H1 (cell line): ENCODE data around the gene PLOD1. TPM values are rescaled to one million over a fixed set of nuclear protein-coding genes. Genes with fewer than 3 reads are reported as not detected.
A peak's percentile ranks its signal among the peaks of the same experiment; 100 is the strongest.

Source experiments
- CTCF ChIA-PET: fragments of 300-600 bp; sonication (Branson Sonifier 250); formaldehyde crosslinking; loops from one replicate; lab custom pipeline; 2021; ENCODE audit not compliant: partially characterized antibody; lab: Charles Lee
- POLR2A ChIA-PET: fragments of 300-600 bp; sonication (Branson Sonifier 250); formaldehyde crosslinking; loops from one replicate; lab custom pipeline; 2021; ENCODE audit warnings: inconsistent platforms; ENCODE audit not compliant: partially characterized antibody; lab: Charles Lee
- DNase-seq, 2 experiments: peaks; one replicate each; pipeline versions ENCODE4 v3.0.0 to v3.0.0-alpha.2; 2010 to 2022; ENCODE audit warnings: low spot score in 2 of 2, low read depth in 1 of 2, mixed read lengths in 1 of 2
- FAIRE-seq: peaks from 2 replicates; lab custom pipeline; 2011; peaks lifted over from hg19 to GRCh38; lab: Jason Lieb, UNC
- H2AFZ ChIP-seq: 2 replicates; pipeline ENCODE4 v1.8.1; 2012; ENCODE audit warnings: low read length, inconsistent platforms
- H2AK5ac ChIP-seq: 2 replicates; pipeline ENCODE4 v1.6.1; 2013; ENCODE audit warnings: low read depth, low read length
- H2BK120ac ChIP-seq: replicated peaks from 2 replicates; pipeline ENCODE3; 2013; ENCODE audit warnings: low read depth, low read length, inconsistent platforms
- H2BK12ac ChIP-seq: 2 replicates; pipeline ENCODE4 v1.6.1; 2013; ENCODE audit warnings: low read depth, low read length
- H2BK15ac ChIP-seq: 2 replicates; pipeline ENCODE4 v1.6.1; 2013; ENCODE audit warnings: low read length
- H2BK20ac ChIP-seq: 2 replicates; pipeline ENCODE4 v1.6.1; 2013; ENCODE audit warnings: low read length
- H2BK5ac ChIP-seq: 2 replicates; pipeline ENCODE4 v1.6.1; 2013; ENCODE audit warnings: low read depth, low read length
- H3K14ac ChIP-seq: 2 replicates; pipeline ENCODE4 v1.6.1; 2013; ENCODE audit warnings: inconsistent platforms; ENCODE audit not compliant: insufficient read length
- H3K18ac ChIP-seq: 2 replicates; pipeline ENCODE4 v1.6.1; 2013; ENCODE audit warnings: low read length; ENCODE audit errors: extremely low read depth
- H3K23ac ChIP-seq: 2 replicates; pipeline ENCODE4 v1.6.1; 2013; ENCODE audit warnings: inconsistent platforms; ENCODE audit not compliant: insufficient read length
- H3K23me2 ChIP-seq: 2 replicates; pipeline ENCODE4 v1.6.1; 2013; ENCODE audit warnings: low read depth, low read length
- H3K27ac ChIP-seq: 2 replicates; pipeline ENCODE4 v1.6.1; 2011; ENCODE audit warnings: low read depth, low read length, inconsistent platforms
- H3K27me3 ChIP-seq, 4 experiments: replicated peaks in 1 of 4; 1 replicate in 1 of 4; 2 replicates in 3 of 4; pipeline versions ENCODE4 v1.6.1 to v1.8.1; 2011 to 2013; ENCODE audit warnings: low read length in 3 of 4, mild to moderate bottlenecking in 3 of 4, inconsistent platforms in 2 of 4, mixed read lengths in 2 of 4, moderate library complexity in 1 of 4; ENCODE audit not compliant: control insufficient read depth in 3 of 4, insufficient read depth in 3 of 4; ENCODE audit errors: extremely low read depth in 1 of 4
- H3K36me3 ChIP-seq, 4 experiments: 2 replicates each; pipeline versions ENCODE4 v1.6.1 to v1.8.1; 2011 to 2013; ENCODE audit warnings: mild to moderate bottlenecking in 4 of 4, low read length in 3 of 4, moderate library complexity in 2 of 4, control low read depth in 1 of 4, inconsistent platforms in 1 of 4; ENCODE audit not compliant: insufficient read depth in 4 of 4, control insufficient read depth in 2 of 4
- H3K4ac ChIP-seq: replicated peaks from 2 replicates; pipeline ENCODE3; 2013; ENCODE audit warnings: low read length, low read depth, mixed read lengths, inconsistent platforms; ENCODE audit not compliant: insufficient read length
- H3K4me1 ChIP-seq, 4 experiments: replicated peaks in 1 of 4; 1 replicate in 1 of 4; 2 replicates in 3 of 4; pipeline versions ENCODE4 v1.6.1 to v1.8.1; 2011 to 2013; ENCODE audit warnings: low read length in 3 of 4, inconsistent platforms in 2 of 4, mixed read lengths in 1 of 4; ENCODE audit not compliant: insufficient read depth in 4 of 4, control insufficient read depth in 3 of 4
- H3K4me2 ChIP-seq, 2 experiments: 2 replicates each; pipeline versions ENCODE4 v1.6.1 to v1.8.1; 2011 to 2013; ENCODE audit warnings: low read depth in 2 of 2, low read length in 2 of 2, control low read depth in 1 of 2, inconsistent platforms in 1 of 2, mild to moderate bottlenecking in 1 of 2; ENCODE audit not compliant: insufficient read depth in 1 of 2
- H3K4me3 ChIP-seq, 4 experiments: fragments of 200-600, 300-600 bp in 1 of 4; sonication (generic), shearing (Covaris generic), sonication (Bioruptor Twin) in 1 of 4; 2 replicates each; pipeline versions ENCODE4 v1.5.1 to v1.8.1; 2011 to 2016; ENCODE audit warnings: low read length in 4 of 4, low read depth in 3 of 4, control low read depth in 2 of 4, inconsistent platforms in 2 of 4, mild to moderate bottlenecking in 2 of 4, mixed read lengths in 1 of 4, moderate library complexity in 1 of 4; ENCODE audit not compliant: insufficient read depth in 2 of 4; ENCODE audit errors: extremely low read depth in 1 of 4
- H3K56ac ChIP-seq: replicated peaks from 2 replicates; pipeline ENCODE3; 2013; ENCODE audit warnings: low read depth, mild to moderate bottlenecking, mixed read lengths, low read length, inconsistent platforms; ENCODE audit not compliant: insufficient read length
- H3K79me1 ChIP-seq: 2 replicates; pipeline ENCODE4 v1.6.1; 2013; ENCODE audit warnings: low read depth, low read length, control low read depth
- H3K79me2 ChIP-seq, 2 experiments: 2 replicates each; pipeline versions ENCODE4 v1.6.1 to v1.8.1; 2012 to 2013; ENCODE audit warnings: low read length in 2 of 2, mild to moderate bottlenecking in 2 of 2, inconsistent platforms in 1 of 2; ENCODE audit not compliant: insufficient read depth in 2 of 2, control insufficient read depth in 1 of 2
- H3K9ac ChIP-seq, 4 experiments: replicated peaks in 1 of 4; 1 replicate in 1 of 4; 2 replicates in 3 of 4; pipeline versions ENCODE4 v1.6.1 to v1.8.1; 2011 to 2013; ENCODE audit warnings: low read depth in 3 of 4, low read length in 3 of 4, control low read depth in 2 of 4, mild to moderate bottlenecking in 2 of 4, moderate library complexity in 2 of 4, inconsistent platforms in 1 of 4; ENCODE audit errors: extremely low read depth in 1 of 4
- H3K9me3 ChIP-seq, 2 experiments: 2 replicates each; pipeline versions ENCODE4 v1.6.1 to v1.8.1; 2012 to 2013; ENCODE audit warnings: mild to moderate bottlenecking in 2 of 2, moderate library complexity in 2 of 2, control low read depth in 1 of 2, inconsistent platforms in 1 of 2, low read depth in 1 of 2, low read length in 1 of 2, mixed read lengths in 1 of 2; ENCODE audit not compliant: insufficient read depth in 2 of 2
- H4K20me1 ChIP-seq, 2 experiments: replicated peaks in 1 of 2; 2 replicates each; pipeline versions ENCODE3 to v1.8.1; 2011 to 2013; ENCODE audit warnings: inconsistent platforms in 2 of 2, low read length in 2 of 2, mild to moderate bottlenecking in 1 of 2; ENCODE audit not compliant: insufficient read depth in 2 of 2, control insufficient read depth in 1 of 2
- H4K5ac ChIP-seq: 2 replicates; pipeline ENCODE4 v1.6.1; 2013; ENCODE audit warnings: low read length, low read depth, mixed read lengths, inconsistent platforms; ENCODE audit not compliant: insufficient read length
- H4K8ac ChIP-seq: 2 replicates; pipeline ENCODE4 v1.8.0; 2013; ENCODE audit warnings: mild to moderate bottlenecking, moderate library complexity, low read length, inconsistent platforms; ENCODE audit not compliant: insufficient read depth; ENCODE audit errors: extremely low read depth
- H4K91ac ChIP-seq: replicated peaks from 2 replicates; pipeline ENCODE3; 2013; ENCODE audit warnings: low read length, mixed read lengths, inconsistent platforms; ENCODE audit not compliant: insufficient read length
- ATF2 ChIP-seq: IDR thresholded peaks from 2 replicates; pipeline ENCODE4 v1.6.1; 2012; ENCODE audit warnings: low read length, inconsistent platforms
- CBX5 ChIP-seq: fragments of 300-800, 300-1000 bp; sonication (generic); IDR thresholded peaks from 2 replicates; pipeline ENCODE4 v1.7.1; 2016; ENCODE audit warnings: antibody characterized with exemption, low read length, low read depth
- CEBPB ChIP-seq: IDR thresholded peaks from 2 replicates; pipeline ENCODE4 v1.6.1; 2012; ENCODE audit warnings: low read depth, low read length
- KDM4A ChIP-seq: IDR thresholded peaks from one replicate; pipeline ENCODE4 v1.7.1; 2012; ENCODE audit warnings: low read depth, mild to moderate bottlenecking, moderate library complexity, low read length, inconsistent platforms; ENCODE audit not compliant: severe bottlenecking
- NRF1 ChIP-seq: IDR thresholded peaks from 2 replicates; pipeline ENCODE4 v1.6.1; 2011; ENCODE audit warnings: mild to moderate bottlenecking, low read depth, low read length, improper control_type of control experiment
- RBBP5 ChIP-seq: IDR thresholded peaks from 2 replicates; pipeline ENCODE4 v1.7.1; 2012; ENCODE audit warnings: low read depth, mild to moderate bottlenecking, inconsistent platforms, low read length, moderate library complexity, borderline replicate concordance
- SIRT6 ChIP-seq: IDR thresholded peaks from one replicate; pipeline ENCODE4 v1.7.1; 2012; ENCODE audit warnings: low read length, inconsistent platforms
- WGBS, 2 experiments: shearing (Covaris generic) in 1 of 2; methylation state at CpG; one replicate each; pipeline versions ENCODE4 v1.1.6 to v1.1.7; 2013 to 2015; ENCODE audit warnings: low lambda C conversion rate in 2 of 2, mixed read lengths in 2 of 2, inconsistent platforms in 1 of 2, low coverage in 1 of 2, missing lambda C conversion rate in 1 of 2; ENCODE audit not compliant: insufficient replicate concordance in 2 of 2, insufficient coverage in 1 of 2, insufficient read length in 1 of 2; ENCODE audit errors: extremely low coverage in 1 of 2, missing lambda C conversion rate in 1 of 2; 5-methylcytosine and 5-hydroxymethylcytosine counted together
- polyA plus RNA-seq, 7 experiments: library from polyadenylated mRNA; depleted of rRNA in 3 of 7; stranded (reverse) in 5 of 7; unstranded in 2 of 7; fragments of >200 nt in 5 of 7; fragments of 200-250 nt in 2 of 7; gene quantifications; 1 replicate in 5 of 7; 2 replicates in 1 of 7; 4 replicates in 1 of 7; pipeline versions ENCODE4 v1.2.1 to v1.2.3, GENCODE V29; 2011 to 2013; ENCODE audit warnings: missing spikeins in 2 of 7, mixed read lengths in 2 of 7
- total RNA-seq: library from RNA; stranded (reverse); fragmentation: NEBNext Ultra II Directional; extraction: Animal tissue kit (Norgen Biotek cat#: 25700); gene quantifications from 2 replicates; pipeline ENCODE4 v1.2.1, GENCODE V29; 2021

The PLOD1 gene
- total and polyA plus RNA-seq, 2 of the 8 experiments (the other 6 are each of a cell fraction or from before 2014, with no cell fraction given) = 44.9 to 51.8 TPM

DNA sequence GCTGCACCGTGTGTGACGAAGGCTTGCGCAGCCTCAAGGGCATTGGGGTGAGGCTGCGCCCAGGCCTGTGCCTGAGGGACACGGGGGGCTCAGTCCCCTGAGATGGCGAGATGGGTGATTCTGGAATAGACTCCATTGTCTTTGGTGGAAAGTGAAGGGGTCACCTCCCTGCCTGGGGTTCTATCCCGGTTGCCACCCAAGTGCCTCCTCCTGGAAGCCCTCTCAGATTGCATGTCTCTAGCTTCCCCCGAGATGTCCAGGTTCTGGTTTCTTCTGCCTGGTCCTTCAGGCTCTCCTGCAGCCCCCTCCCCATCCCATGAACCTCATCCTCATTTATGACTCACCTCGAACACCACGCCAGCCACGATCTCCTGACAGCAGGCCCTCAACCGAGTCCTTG is 23.4 kb downstream of the PLOD1 start:
- Histone ChIP-seq H4K20me1 (peaks cover 0 to 2% of the 10 kb centered on the region in 2 experiments), H4K91ac (no peak overlapping the region), H2BK20ac (no peak overlapping the region), H2BK12ac (peak overlapping the region; percentile 9; the same call in 1 of the 2 replicates), H3K4me2 (no peak overlapping the region), H3K4ac (no peak overlapping the region), H3K27ac (no peak overlapping the region), H3K9ac (no peak overlapping the region), H2AFZ (no peak overlapping the region), H4K8ac (no peak overlapping the region), H3K9me3 (no peaks in the 10 kb centered on the region), H3K14ac (no peak overlapping the region), H3K18ac (no peak overlapping the region), H2BK5ac (no peak overlapping the region), H2BK120ac (no peak overlapping the region), H3K23ac (no peak overlapping the region), H3K4me3 (no peak overlapping the region), H2BK15ac (no peak overlapping the region), H3K27me3 (no peaks in the 10 kb centered on the region), H3K56ac (no peak overlapping the region), H3K79me2 (no peaks in the 10 kb centered on the region), H3K79me1 (no peaks in the 10 kb centered on the region), H3K23me2 (no peaks in the 10 kb centered on the region), H3K36me3 (peaks cover 0 to 11% (median 4%) of the 10 kb centered on the region in 4 experiments; a peak in 6 of 8 replicates), H2AK5ac (no peak overlapping the region), H4K5ac (no peak overlapping the region), H3K4me1 (no peaks in the 10 kb centered on the region)
- DNase-seq (no peak), FAIRE-seq (no peak)
- ChIA-PET CTCF (interaction anchor here (0.8 to 3.4 kb wide), 3 partner anchors 9 to 39 kb away, joined by 3 to 11 read pairs (median 3); no protein-coding TSS in a partner anchor), POLR2A (interaction anchor here (0.5 to 5.2 kb wide), 3 partner anchors 14 to 49 kb away, joined by 4 to 29 read pairs (median 5); no protein-coding TSS in a partner anchor)
- WGBS, 2 experiments = 95% methylated on average over 12 of the region's 12 CpGs; no CpG with 5 or more reads in 1 of the 2 experiments
- TF ChIP-seq CEBPB = no peak
- TF ChIP-seq NRF1 = no peak
- no peak for TF ChIP-seq ATF2
- no peak for TF ChIP-seq CBX5
- TF ChIP-seq RBBP5 = no peak
- no peak for TF ChIP-seq KDM4A
- no peak for TF ChIP-seq SIRT6
